ENCODE measurements around the gene PACS2.

- no peak for TF ChIP-seq SMC3 (IDR thresholded peaks at IDR 0.05; ENCODE audit: low read depth, low read length)
- TF ChIP-seq CTCF (conservative IDR thresholded peaks at IDR 0.05; ENCODE audit: low read depth, low read length) = no peak
- TF ChIP-seq FOS (IDR thresholded peaks at IDR 0.05; ENCODE audit: low read depth, low read length) = no peak
- no peak for TF ChIP-seq POLR2A (IDR thresholded peaks at IDR 0.05; ENCODE audit: low read depth, low read length)
- no peak for TF ChIP-seq MXI1 (IDR thresholded peaks at IDR 0.05; ENCODE audit: borderline replicate concordance, low read depth, low read length)
- no peak for TF ChIP-seq BHLHE40 (IDR thresholded peaks at IDR 0.05; ENCODE audit: low read depth, low read length)
These were observed 62.2 kb downstream of the PACS2 start for GRCh38 chr14:105376521-105377440.

Data from IMR-90 (cell line).